ENCODE results near the gene SSR1.
A peak's percentile ranks its signal among the peaks of the same experiment; 100 is the strongest.

The SSR1 gene

GRCh38 chr6:7257521-7258230, 55.3 kb downstream of the SSR1 start:
- DNase-seq (ENCODE audit: low read depth in 2 of 2): no peak

- no peak for DNase-seq (ENCODE audit: low read depth in 2 of 2)
Observed at GRCh38 chr6:7256785-7257184, 56.2 kb downstream of the SSR1 start.

- no peak for DNase-seq (ENCODE audit: low read depth in 2 of 2)
Observed at GRCh38 chr6:7255918-7256317, 57.1 kb downstream of the SSR1 start.

- no peak for DNase-seq (ENCODE audit: low read depth in 2 of 2)
Observed at GRCh38 chr6:7254980-7255835, 57.8 kb downstream of the SSR1 start.

- no peak for DNase-seq (ENCODE audit: low read depth in 2 of 2)
Observed at GRCh38 chr6:7252390-7252789, 60.6 kb downstream of the SSR1 start.

GRCh38 chr6:7251646-7252260, 61.2 kb downstream of the SSR1 start:
- no peak for DNase-seq (ENCODE audit: low read depth in 2 of 2)

- DNase-seq (ENCODE audit: low read depth in 2 of 2): no peak
Observed at GRCh38 chr6:7250812-7251211, 62.2 kb downstream of the SSR1 start.

- DNase-seq (ENCODE audit: low read depth in 2 of 2): no peak
Observed at GRCh38 chr6:7249946-7250643, 62.9 kb downstream of the SSR1 start.

GRCh38 chr6:7249391-7249790, 63.6 kb downstream of the SSR1 start:
- no peak for DNase-seq (ENCODE audit: low read depth in 2 of 2)

- DNase-seq (ENCODE audit: low read depth in 2 of 2): no peak
Observed at GRCh38 chr6:7247828-7248227, 65.2 kb downstream of the SSR1 start.

GRCh38 chr6:7247179-7247456, 65.9 kb downstream of the SSR1 start:
- no peak for DNase-seq (ENCODE audit: low read depth in 2 of 2)

- DNase-seq (ENCODE audit: low read depth in 2 of 2): no peak
Observed at GRCh38 chr6:7246401-7247178, 66.4 kb downstream of the SSR1 start.

- no peak for DNase-seq (ENCODE audit: low read depth in 2 of 2)
Observed at GRCh38 chr6:7245668-7246393, 67.2 kb downstream of the SSR1 start.

GRCh38 chr6:7243179-7243981, 69.6 kb downstream of the SSR1 start:
- DNase-seq (ENCODE audit: low read depth in 2 of 2): peak in 1 of 2 donors; percentile 8

- DNase-seq (ENCODE audit: low read depth in 2 of 2): no peak
Observed at GRCh38 chr6:7242835-7243178, 70.2 kb downstream of the SSR1 start.

GRCh38 chr6:7241709-7242645, 71.0 kb downstream of the SSR1 start:
- no peak for DNase-seq (ENCODE audit: low read depth in 2 of 2)

GRCh38 chr6:7241160-7241559, 71.8 kb downstream of the SSR1 start:
- no peak for DNase-seq (ENCODE audit: low read depth in 2 of 2)

- no peak for DNase-seq (ENCODE audit: low read depth in 2 of 2)
Observed at GRCh38 chr6:7240351-7240750, 72.6 kb downstream of the SSR1 start.

GRCh38 chr6:7239590-7239948, 73.4 kb downstream of the SSR1 start:
- DNase-seq (ENCODE audit: low read depth in 2 of 2): no peak

Measured in activated CD8-positive, alpha-beta memory T cell treated with anti-CD3 and anti-CD28 coated beads for 4 hours (primary cell).